SK-N-SH (cell line): ENCODE data around the gene DNASE2B. TPM values are rescaled to one million over a fixed set of nuclear protein-coding genes. Genes with fewer than 3 reads are reported as not detected.

ENCODE experiments used
- CTCF ChIA-PET: fragments of 300-600, 350-600 bp; formaldehyde crosslinking; extraction: SDS; loops from one replicate; lab custom pipeline; 2021; lab: Yijun Ruan, JAX
- POLR2A ChIA-PET: fragments of 350-600 bp; sonication (Branson Sonifier 250); formaldehyde crosslinking; extraction: SDS; loops from one replicate; lab custom pipeline; 2020; ENCODE audit warnings: antibody characterized with exemption, inconsistent platforms; lab: Yijun Ruan, JAX
- DNase-seq: peaks from one replicate; pipeline ENCODE4 v3.0.0; 2012
- H2AFZ ChIP-seq: fragments of 200-600 bp; sonication (generic); 2 replicates; pipeline ENCODE4 v1.8.1; 2016; ENCODE audit warnings: antibody characterized with exemption, mild to moderate bottlenecking, low read depth
- H3F3A ChIP-seq: fragments of 200-600 bp; sonication (generic); replicated peaks from 2 replicates; pipeline ENCODE3; 2016; ENCODE audit warnings: antibody characterized with exemption, mild to moderate bottlenecking; ENCODE audit not compliant: insufficient read depth
- H3K27ac ChIP-seq, 2 experiments: fragments of 200-500 bp in 1 of 2; fragments of 200-600 bp in 1 of 2; sonication (Bioruptor generic) in 1 of 2; sonication (generic), shearing (Covaris generic) in 1 of 2; 2 replicates each; pipeline versions ENCODE4 v1.5.1 to v1.6.1; 2014 to 2016; ENCODE audit warnings: low read depth in 2 of 2, inconsistent platforms in 1 of 2, low read length in 1 of 2, mild to moderate bottlenecking in 1 of 2, mixed read lengths in 1 of 2
- H3K27me3 ChIP-seq: fragments of 200-600 bp; sonication (generic), shearing (Covaris generic); 2 replicates; pipeline ENCODE4 v1.6.1; 2016; ENCODE audit warnings: mixed run types; ENCODE audit not compliant: insufficient read depth
- H3K36me3 ChIP-seq, 2 experiments: fragments of 200-500 bp in 1 of 2; fragments of 200-600 bp in 1 of 2; sonication (Bioruptor generic) in 1 of 2; sonication (generic) in 1 of 2; replicated peaks in 1 of 2; 2 replicates each; pipeline versions ENCODE3 to v1.5.1; 2014 to 2016; ENCODE audit warnings: low read length in 1 of 2, mild to moderate bottlenecking in 1 of 2; ENCODE audit not compliant: insufficient read depth in 2 of 2, control insufficient read depth in 1 of 2
- H3K4me1 ChIP-seq, 2 experiments: fragments of 200-500 bp in 1 of 2; fragments of 200-600 bp in 1 of 2; sonication (Bioruptor generic) in 1 of 2; sonication (generic), shearing (Covaris generic) in 1 of 2; 2 replicates each; pipeline versions ENCODE4 v1.5.1 to v1.6.1; 2014 to 2016; ENCODE audit warnings: low read depth in 1 of 2, low read length in 1 of 2, mixed run types in 1 of 2; ENCODE audit not compliant: insufficient read depth in 2 of 2, control insufficient read depth in 1 of 2
- H3K4me2 ChIP-seq: fragments of 200-600 bp; sonication (generic), shearing (Covaris generic); 2 replicates; pipeline ENCODE4 v1.6.1; 2017; ENCODE audit warnings: mixed run types
- H3K4me3 ChIP-seq, 2 experiments: fragments of 200-500 bp in 1 of 2; fragments of 200-600 bp in 1 of 2; sonication (Bioruptor generic) in 1 of 2; sonication (generic), shearing (Covaris generic) in 1 of 2; 2 replicates each; pipeline versions ENCODE4 v1.5.1 to v1.8.1; 2014 to 2016; ENCODE audit warnings: low read depth in 2 of 2, inconsistent platforms in 1 of 2, low read length in 1 of 2, mild to moderate bottlenecking in 1 of 2, mixed read lengths in 1 of 2, moderate library complexity in 1 of 2
- H3K79me2 ChIP-seq: fragments of 200-600 bp; sonication (generic); 2 replicates; pipeline ENCODE4 v1.8.1; 2017; ENCODE audit warnings: mild to moderate bottlenecking; ENCODE audit not compliant: insufficient read depth
- H3K9ac ChIP-seq: fragments of 200-600 bp; sonication (generic); 2 replicates; pipeline ENCODE4 v1.6.1; 2017; ENCODE audit warnings: mixed run types
- H3K9me2 ChIP-seq: fragments of 200-600 bp; sonication (generic); 2 replicates; pipeline ENCODE4 v1.6.1; 2017; ENCODE audit warnings: mixed run types
- H3K9me3 ChIP-seq: fragments of 200-600 bp; sonication (generic); 2 replicates; pipeline ENCODE4 v1.6.1; 2017; ENCODE audit warnings: mixed run types, mild to moderate bottlenecking, moderate library complexity
- H4K20me1 ChIP-seq: fragments of 200-600 bp; sonication (generic); 2 replicates; pipeline ENCODE4 v1.6.1; 2017; ENCODE audit warnings: mild to moderate bottlenecking, mixed run types; ENCODE audit not compliant: insufficient read depth
- FOXJ3 ChIP-seq: sonication (generic); formaldehyde crosslinking; IDR thresholded peaks from 2 replicates; pipeline ENCODE4 v1.5.1; 2020; ENCODE audit warnings: mild to moderate bottlenecking, missing genetic modification reagents
- WGBS: methylation state at CpG from one replicate; pipeline ENCODE4 v1.1.6; 2017; ENCODE audit warnings: low lambda C conversion rate; 5-methylcytosine and 5-hydroxymethylcytosine counted together
- polyA plus RNA-seq, 3 experiments: library from polyadenylated mRNA; depleted of rRNA; stranded (reverse); fragments of >200 nt; gene quantifications; 2 replicates each; pipeline ENCODE4 v1.2.3, GENCODE V29; 2012

Gene DNASE2B
- polyA plus RNA-seq, 1 of the 3 experiments (the other 2 are of a cell fraction) = 0.03 TPM

GRCh38 chr1:84462118-84462517 lies 63.8 kb downstream of the DNASE2B start:
- DNase-seq = no peak
- CTCF ChIA-PET = no interaction called here
- Histone ChIP-seq H3K4me1 (no peaks in the 10 kb centered on the region), H3K27me3 (no peaks in the 10 kb centered on the region; the same call in 1 of the 2 replicates), H2AFZ (no peak overlapping the region), H3K27ac (no peak overlapping the region), H3K4me3 (no peak overlapping the region), H4K20me1 (no peaks in the 10 kb centered on the region), H3K9me3 (no peaks in the 10 kb centered on the region)
- POLR2A ChIA-PET = no interaction called here
- TF ChIP-seq FOXJ3 = no peak
- TF ChIP-seq, all 33 proteins: peak for 0
- Histone ChIP-seq H3K36me3 (no peaks in the 10 kb centered on the region), H3K9me2 (no peaks in the 10 kb centered on the region), H3K4me2 (no peak overlapping the region), H3K79me2 (no peaks in the 10 kb centered on the region), H3F3A (no peaks in the 10 kb centered on the region), H3K9ac (no peak overlapping the region)
- WGBS = 46% methylated on average over 1 of the region's 1 CpG

Other genes starting within 250 kb of the DNASE2B start
- 1.3 and 1.9 TPM in 2 replicates for gene SAMD13, start 96.8 kb upstream of the DNASE2B start, polyA plus RNA-seq (2012; rRNA removed)
- gene RPF1, start 80.8 kb downstream of the DNASE2B start, polyA plus RNA-seq (2012; rRNA removed) = 22.6 and 27.1 TPM in 2 replicates
- gene SPATA1, start 107.9 kb downstream of the DNASE2B start, polyA plus RNA-seq (2012; rRNA removed) = 1.2 and 1.6 TPM in 2 replicates
- 67.0 and 104 TPM in 2 replicates for gene GNG5, start 108.1 kb downstream of the DNASE2B start, polyA plus RNA-seq (2012; rRNA removed)
- gene CTBS, start 176.0 kb downstream of the DNASE2B start, polyA plus RNA-seq (2012; rRNA removed) = 16.6 and 23.4 TPM in 2 replicates